ENCODE data around the gene GNB5.
"Not testable (repeated sequence)": the region's sequence is repeated elsewhere in the genome, so short reads cannot be mapped to it uniquely, and the experiment has no call there.

GNB5 gene

GRCh38 chr15:52086011-52086786 is 105.0 kb downstream of the GNB5 start:
- DNase-seq, result no peak

GRCh38 chr15:52085299-52085698 is 105.9 kb downstream of the GNB5 start:
- no peak for DNase-seq

GRCh38 chr15:52083603-52084002 is 107.6 kb downstream of the GNB5 start:
- DNase-seq, result no peak

- DNase-seq, result not testable (repeated sequence)
Observed at GRCh38 chr15:52083037-52083359, 108.2 kb downstream of the GNB5 start.

GRCh38 chr15:52082197-52083036 is 108.8 kb downstream of the GNB5 start:
- DNase-seq, result no peak

- no peak for DNase-seq
Observed at GRCh38 chr15:52080706-52081392, 110.3 kb downstream of the GNB5 start.

- DNase-seq, result no peak
Observed at GRCh38 chr15:52080031-52080430, 111.2 kb downstream of the GNB5 start.

- DNase-seq, result peak; percentile 84
Observed at GRCh38 chr15:52078876-52079700, 112.1 kb downstream of the GNB5 start.

- DNase-seq, result no peak
Observed at GRCh38 chr15:52078197-52078875, 112.9 kb downstream of the GNB5 start.

GRCh38 chr15:52076889-52077781 is 114.1 kb downstream of the GNB5 start:
- no peak for DNase-seq

- DNase-seq, result no peak
Observed at GRCh38 chr15:52071570-52071969, 119.6 kb downstream of the GNB5 start.

- DNase-seq, result no peak
Observed at GRCh38 chr15:52069559-52069958, 121.6 kb downstream of the GNB5 start.

- no peak for DNase-seq
Observed at GRCh38 chr15:52068004-52068615, 123.1 kb downstream of the GNB5 start.

GRCh38 chr15:52067545-52067926 is 123.7 kb downstream of the GNB5 start:
- DNase-seq, result no peak

GRCh38 chr15:52066842-52067544 is 124.2 kb downstream of the GNB5 start:
- no peak for DNase-seq
